Right atrium auricular region (tissue), 2 donors: ENCODE measurements around the gene VAMP2. TPM values are rescaled to one million over a fixed set of nuclear protein-coding genes. Genes with fewer than 3 reads are reported as not detected.

ENCODE experiments used
- DNase-seq: peaks from one replicate; pipeline ENCODE4 v3.0.0-alpha.2; 2019; ENCODE audit warnings: low spot score
- H3K27ac ChIP-seq, 2 donors: fragments of 200-600 bp; sonication (generic); 1 replicate in 1 of 2; 2 replicates in 1 of 2; pipeline ENCODE4 v1.5.1; 2016 to 2019
- H3K27me3 ChIP-seq, 2 donors: fragments of 200-600 bp; sonication (generic); one replicate each; pipeline versions ENCODE4 v1.5.1 to v1.6.0; 2017 to 2019
- H3K36me3 ChIP-seq: fragments of 200-600 bp; sonication (generic); one replicate; pipeline ENCODE4 v1.5.1; 2016
- H3K4me1 ChIP-seq, 2 donors: fragments of 200-600 bp; sonication (generic); one replicate each; pipeline versions ENCODE4 v1.5.1 to v1.6.0; 2017 to 2019
- H3K4me3 ChIP-seq, 2 donors: fragments of 200-600 bp; sonication (generic); 1 replicate in 1 of 2; 2 replicates in 1 of 2; pipeline ENCODE4 v1.5.1; 2017 to 2019; ENCODE audit warnings: mild to moderate bottlenecking in 1 of 2, moderate library complexity in 1 of 2
- H3K9me3 ChIP-seq, 2 donors: fragments of 200-600 bp; sonication (generic); one replicate each; pipeline ENCODE4 v1.5.1; 2019
- CTCF ChIP-seq, 2 donors: fragments of 200-600 bp; sonication (generic); IDR thresholded peaks; one replicate each; pipeline ENCODE4 v1.5.1; 2019; ENCODE audit warnings: antibody characterized with exemption in 2 of 2
- total RNA-seq, 2 donors: library from RNA; depleted of rRNA; stranded (reverse); fragments of >200 nt; gene quantifications; one replicate each; pipeline ENCODE4 v1.1.0, GENCODE V29; 2016

VAMP2 gene
- total RNA-seq, 2 donors from 2014 or later: 27.4 to 39.7 TPM

DNA sequence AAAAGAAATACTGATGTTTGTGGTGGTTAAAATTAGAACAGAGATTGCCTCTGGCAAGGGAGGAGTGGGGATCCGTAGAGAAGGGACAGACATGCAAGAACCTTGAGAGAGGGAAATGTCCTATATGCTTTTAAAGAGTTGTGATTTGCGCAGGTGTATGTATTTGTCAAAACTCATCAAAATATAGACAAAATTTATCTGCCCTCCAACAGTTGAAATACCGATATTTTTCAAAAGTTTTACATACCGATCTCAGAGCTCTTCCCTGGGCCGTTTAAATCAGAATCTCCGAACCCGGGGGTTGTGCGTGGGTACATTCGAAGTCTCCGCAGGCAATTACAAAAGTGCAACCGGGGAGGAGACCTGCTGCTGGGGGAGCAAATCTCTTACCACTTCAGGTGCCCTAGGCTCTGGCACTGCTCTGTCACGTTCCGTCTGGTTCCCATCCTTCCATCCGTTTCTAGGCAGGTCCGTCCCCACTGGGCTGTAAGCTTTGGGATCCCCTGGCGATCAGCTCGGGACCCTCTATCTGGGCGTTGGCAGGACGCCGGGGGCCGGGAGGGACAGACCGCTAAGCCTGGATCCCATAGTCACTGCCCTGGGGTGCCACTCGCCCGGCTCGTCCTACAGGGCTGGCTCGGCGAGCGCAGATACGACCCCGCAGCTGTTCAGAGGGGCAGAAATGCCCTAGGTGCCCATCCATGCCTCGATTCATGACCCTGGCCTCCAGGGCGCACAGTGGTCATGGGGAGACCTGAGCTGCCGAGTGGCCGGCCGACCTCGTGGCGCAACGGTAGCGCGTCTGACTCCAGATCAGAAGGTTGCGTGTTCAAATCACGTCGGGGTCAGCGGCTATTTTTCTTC lies 23.1 kb upstream of the VAMP2 start:
- no peaks in the 10 kb centered on the region for H3K9me3 ChIP-seq

DNA sequence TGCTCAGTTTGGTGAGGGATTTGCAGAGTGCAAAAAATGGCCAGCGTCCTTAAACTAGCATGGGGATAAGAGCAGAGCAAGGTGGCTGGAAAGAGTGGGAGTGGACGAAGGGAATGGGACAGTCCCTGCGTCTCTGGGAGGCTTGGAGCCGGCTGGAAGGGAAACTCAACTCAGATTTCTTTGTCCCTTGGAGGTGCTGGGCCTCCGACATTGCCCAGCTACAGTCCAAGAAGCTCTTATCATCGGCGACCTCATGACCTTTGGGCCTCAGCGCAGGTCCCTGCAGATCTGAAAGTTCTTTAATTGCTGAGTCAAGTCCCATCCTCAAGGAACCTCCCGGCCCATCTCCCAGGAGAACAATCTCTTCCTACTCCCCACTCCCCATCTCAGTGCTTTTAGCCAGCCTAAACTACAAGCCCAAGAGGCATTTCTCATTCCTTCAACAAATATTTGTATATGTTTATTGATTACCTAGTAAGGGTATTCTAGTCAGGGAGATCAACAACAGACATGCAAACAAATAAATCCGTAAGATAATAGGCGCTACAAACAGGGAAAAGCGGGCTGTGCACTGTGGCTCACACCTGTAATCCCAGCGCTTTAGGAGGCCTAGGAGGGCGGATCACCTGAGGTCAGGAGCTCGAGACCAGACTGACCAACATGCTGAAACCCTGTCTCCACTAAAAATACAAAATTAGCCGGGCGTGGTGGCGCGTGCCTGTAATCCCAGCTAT lies 14.4 kb upstream of the VAMP2 start:
- DNase-seq: no peak
- Histone ChIP-seq H3K4me1 (peaks cover 0 to 34% of the 10 kb centered on the region in 2 donors), H3K27ac (peak overlapping the region; percentile 74), H3K4me3 (peak overlapping the region; percentile 49 to 67), H3K9me3 (no peaks in the 10 kb centered on the region), H3K27me3 (no peaks in the 10 kb centered on the region), H3K36me3 (no peaks in the 10 kb centered on the region)
- TF ChIP-seq CTCF (IDR thresholded peaks at IDR 0.05): no peak

More for the DNA sequence above, 23.1 kb upstream of the VAMP2 start:
- H3K27me3 ChIP-seq: no peaks in the 10 kb centered on the region
- peak overlapping the region; percentile 78 to 92 for H3K4me3 ChIP-seq
- peak overlapping the region; percentile 99 for H3K27ac ChIP-seq
- H3K4me1 ChIP-seq: peaks cover 0 to 25% of the 10 kb centered on the region in 2 donors
- H3K36me3 ChIP-seq: no peaks in the 10 kb centered on the region
- TF ChIP-seq CTCF (IDR thresholded peaks at IDR 0.05): no peak
- DNase-seq: peak; percentile 97

DNA sequence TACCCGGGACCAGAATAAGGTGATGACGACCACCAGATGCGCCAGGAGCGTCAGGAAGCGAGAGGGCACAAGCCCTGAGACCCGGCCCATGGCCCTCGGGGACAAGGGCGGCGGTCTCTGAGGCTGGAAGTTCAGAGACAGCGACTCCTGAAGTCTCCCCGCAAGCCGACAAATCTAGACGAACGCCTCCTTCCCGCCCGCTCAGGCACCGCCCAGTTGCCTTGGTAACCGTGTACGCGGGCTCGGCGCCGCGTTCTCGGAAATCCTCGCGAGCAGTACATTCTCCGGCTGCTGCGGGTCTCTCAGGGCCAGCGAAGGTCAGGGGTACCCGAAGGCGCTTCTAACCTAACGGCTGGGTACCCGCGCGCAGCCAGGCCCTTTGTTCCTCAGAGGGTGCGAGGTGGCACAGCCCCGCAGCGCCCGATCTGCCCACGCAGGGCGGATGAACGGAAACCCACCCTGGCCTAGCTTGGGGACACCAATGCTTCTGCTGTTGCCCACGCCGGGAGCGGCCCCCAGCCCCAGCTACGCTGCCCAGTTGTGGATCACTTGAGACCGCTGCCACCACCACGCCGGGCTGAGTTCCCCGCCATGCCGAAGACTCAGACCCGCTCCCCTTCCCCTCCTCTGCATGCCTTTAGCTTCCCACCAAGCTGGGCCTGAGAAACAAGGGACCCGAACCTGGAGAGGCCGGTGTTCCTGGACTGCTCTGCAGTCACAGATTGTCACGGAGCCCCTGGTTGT lies 13.6 kb upstream of the VAMP2 start, which contains the start of gene TMEM107:
Gene TMEM107 (minus strand): TSS at position 184 of the 744 bp plus-strand sequence. CDS start 94 bp downstream, at position 90.
- TF ChIP-seq CTCF (IDR thresholded peaks at IDR 0.05): no peak

DNA sequence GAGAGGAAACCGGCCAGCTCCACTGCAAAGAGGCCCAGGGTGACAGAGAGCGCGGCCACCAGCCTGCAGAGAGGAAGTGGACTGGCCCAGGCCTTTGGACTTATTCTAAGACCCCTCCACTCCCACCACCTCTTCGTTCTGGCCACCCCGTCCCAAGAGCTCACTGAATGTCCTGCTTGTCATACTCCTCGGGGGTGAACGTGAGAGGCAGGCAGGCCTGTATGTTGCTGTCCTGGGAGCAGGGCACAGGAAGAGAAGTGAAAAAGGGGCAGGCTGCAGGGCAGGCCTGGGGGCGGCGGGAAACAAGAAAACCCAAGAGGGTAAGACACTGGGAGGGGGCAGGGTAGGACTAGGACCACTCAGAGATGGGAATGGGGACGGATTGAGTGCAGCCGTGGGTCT lies 13.0 kb upstream of the VAMP2 start:
- Histone ChIP-seq H3K4me1 (peaks cover 0 to 34% of the 10 kb centered on the region in 2 donors), H3K27me3 (no peaks in the 10 kb centered on the region), H3K27ac (peak overlapping the region; percentile 74), H3K36me3 (no peaks in the 10 kb centered on the region), H3K9me3 (no peaks in the 10 kb centered on the region), H3K4me3 (peak overlapping the region; percentile 49 to 67)
- no peak for DNase-seq
- no peak for TF ChIP-seq CTCF (IDR thresholded peaks at IDR 0.05)

More for the DNA sequence above, 13.6 kb upstream of the VAMP2 start, which contains the start of gene TMEM107:
- Histone ChIP-seq H3K27me3 (no peaks in the 10 kb centered on the region), H3K9me3 (no peaks in the 10 kb centered on the region), H3K4me3 (peak within 1 kb of the TSS; percentile 49 to 67), H3K27ac (peak within 1 kb of the TSS; percentile 74), H3K36me3 (no peaks in the 10 kb centered on the region), H3K4me1 (peaks cover 0 to 34% of the 10 kb centered on the region in 2 donors)
- peak; percentile 91 for DNase-seq

GRCh38 chr17:8173871-8174322 lies 11.1 kb upstream of the VAMP2 start:
- Histone ChIP-seq H3K9me3 (no peaks in the 10 kb centered on the region), H3K4me1 (peaks cover 0 to 34% of the 10 kb centered on the region in 2 donors), H3K4me3 (peak overlapping the region; percentile 16 to 45), H3K36me3 (no peaks in the 10 kb centered on the region), H3K27ac (peak overlapping the region; percentile 80 to 88), H3K27me3 (no peaks in the 10 kb centered on the region)
- no peak for DNase-seq
- TF ChIP-seq CTCF (IDR thresholded peaks at IDR 0.05): no peak
